ENCODE data around the gene SYCE1.
A peak's percentile ranks its signal among the peaks of the same experiment; 100 is the strongest.
"Not testable (repeated sequence)": the region's sequence is repeated elsewhere in the genome, so short reads cannot be mapped to it uniquely, and the experiment has no call there.

SYCE1 gene

GRCh38 chr10:133559216-133559615 lies 6.2 kb downstream of the SYCE1 start:
- DNase-seq (ENCODE audit: low read depth in 2 of 3, low spot score in 2 of 3), result no peak

- no peak for DNase-seq (ENCODE audit: low read depth in 2 of 3, low spot score in 2 of 3)
Observed at GRCh38 chr10:133557381-133557780, 8.0 kb downstream of the SYCE1 start.

- DNase-seq (ENCODE audit: low read depth in 2 of 3, low spot score in 2 of 3), result no peak
Observed at GRCh38 chr10:133555521-133555920, 9.9 kb downstream of the SYCE1 start.

- DNase-seq (ENCODE audit: low read depth in 2 of 3, low spot score in 2 of 3), result no peak
Observed at GRCh38 chr10:133554600-133554999, 10.8 kb downstream of the SYCE1 start.

- DNase-seq (ENCODE audit: low read depth in 2 of 3, low spot score in 2 of 3), result no peak
Observed at GRCh38 chr10:133544506-133544905, 20.9 kb downstream of the SYCE1 start.

GRCh38 chr10:133541441-133541975 lies 23.9 kb downstream of the SYCE1 start:
- not testable (repeated sequence) for DNase-seq (ENCODE audit: low read depth in 2 of 3, low spot score in 2 of 3)

- DNase-seq (ENCODE audit: low read depth in 2 of 3, low spot score in 2 of 3), result no peak
Observed at GRCh38 chr10:133537546-133538545, 27.5 kb downstream of the SYCE1 start.

GRCh38 chr10:133536198-133536597 lies 29.2 kb downstream of the SYCE1 start:
- DNase-seq (ENCODE audit: low read depth in 2 of 3, low spot score in 2 of 3), result no peak

GRCh38 chr10:133534417-133534816 lies 31.0 kb downstream of the SYCE1 start:
- DNase-seq (ENCODE audit: low read depth in 2 of 3, low spot score in 2 of 3), result no peak

GRCh38 chr10:133532871-133533270 lies 32.5 kb downstream of the SYCE1 start:
- no peak for DNase-seq (ENCODE audit: low read depth in 2 of 3, low spot score in 2 of 3)

- DNase-seq (ENCODE audit: low read depth in 2 of 3, low spot score in 2 of 3), result no peak
Observed at GRCh38 chr10:133530506-133530905, 34.9 kb downstream of the SYCE1 start.

GRCh38 chr10:133529576-133529946 lies 35.8 kb downstream of the SYCE1 start:
- DNase-seq (ENCODE audit: low read depth in 2 of 3, low spot score in 2 of 3), result no peak

- no peak for DNase-seq (ENCODE audit: low read depth in 2 of 3, low spot score in 2 of 3)
Observed at GRCh38 chr10:133528845-133529575, 36.4 kb downstream of the SYCE1 start.

GRCh38 chr10:133528296-133528844 lies 37.0 kb downstream of the SYCE1 start:
- DNase-seq (ENCODE audit: low read depth in 2 of 3, low spot score in 2 of 3), result no peak

GRCh38 chr10:133527771-133528271 lies 37.6 kb downstream of the SYCE1 start:
- DNase-seq (ENCODE audit: low read depth in 2 of 3, low spot score in 2 of 3), result no peak

- no peak for DNase-seq (ENCODE audit: low read depth in 2 of 3, low spot score in 2 of 3)
Observed at GRCh38 chr10:133526957-133527588, 38.3 kb downstream of the SYCE1 start, which contains the start of gene CYP2E1. TSS of gene CYP2E1 (plus strand) at chr10:133527363. CDS start at chr10:133527396, 33 bp downstream.

GRCh38 chr10:133525444-133525843 lies 39.9 kb downstream of the SYCE1 start:
- no peak for DNase-seq (ENCODE audit: low read depth in 2 of 3, low spot score in 2 of 3)

GRCh38 chr10:133523631-133524203 lies 41.7 kb downstream of the SYCE1 start:
- DNase-seq (ENCODE audit: low read depth in 2 of 3, low spot score in 2 of 3), result no peak

GRCh38 chr10:133520193-133520738 lies 45.1 kb downstream of the SYCE1 start:
- DNase-seq (ENCODE audit: low read depth in 2 of 3, low spot score in 2 of 3), result peak; percentile 77 to 98 (median 96)

- DNase-seq (ENCODE audit: low read depth in 2 of 3, low spot score in 2 of 3), result not testable (repeated sequence)
Observed at GRCh38 chr10:133518517-133518916, 46.9 kb downstream of the SYCE1 start.
